ENCODE results near the gene MTFMT. TPM values are rescaled to one million over a fixed set of nuclear protein-coding genes. Genes with fewer than 3 reads are reported as not detected.

Gene MTFMT
- total and polyA plus RNA-seq, 2 of the 13 experiments (the other 11 are each of a cell fraction or from before 2014, with no cell fraction given): 9.9 to 23.2 TPM

DNA sequence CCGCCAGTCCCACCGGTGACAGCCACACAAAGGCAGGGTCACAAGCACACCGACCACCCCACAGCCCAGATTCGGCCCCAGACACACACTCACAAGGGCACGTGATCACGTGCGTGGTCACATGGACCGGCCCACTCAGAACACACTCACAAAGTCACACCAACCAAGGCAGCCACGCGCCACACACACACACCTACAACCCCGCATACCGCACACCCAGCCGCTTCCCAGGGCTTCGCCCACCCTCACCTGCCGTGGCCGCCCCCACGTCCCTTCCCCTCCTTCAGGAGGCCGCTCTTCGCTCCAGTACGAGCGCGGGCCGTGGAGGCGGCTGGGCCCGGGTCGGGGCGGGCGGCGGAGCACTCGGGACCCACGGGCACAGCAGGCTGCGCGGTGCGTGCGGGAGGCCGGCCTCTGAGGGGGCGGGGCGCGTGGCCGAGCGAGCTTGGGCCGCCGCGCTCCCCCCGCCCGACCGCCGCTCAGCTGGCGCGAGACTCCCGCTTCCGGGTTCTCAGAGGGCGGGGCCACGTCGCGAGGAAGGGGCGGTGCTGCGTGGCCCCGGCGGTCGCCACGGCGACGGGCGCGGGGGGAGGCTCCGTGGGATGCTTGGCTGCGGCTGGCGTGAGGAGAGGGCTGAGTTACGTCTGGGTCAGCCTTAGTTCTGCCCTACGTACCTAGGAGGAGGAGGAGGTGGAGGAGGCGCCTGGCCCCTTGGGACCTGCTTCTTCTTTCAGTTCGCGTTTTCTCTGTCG lies 39.8 kb downstream of the MTFMT start, which contains the start of gene SPG21 (continued):
- no peak for TF ChIP-seq ZNF318 (CRISPR knock-in tag; IDR thresholded peaks at IDR 0.05)
- no peak for TF ChIP-seq SNAI1 (CRISPR knock-in tag; IDR thresholded peaks at IDR 0.05; ENCODE audit: borderline replicate concordance)
- TF ChIP-seq, protein P1, sequence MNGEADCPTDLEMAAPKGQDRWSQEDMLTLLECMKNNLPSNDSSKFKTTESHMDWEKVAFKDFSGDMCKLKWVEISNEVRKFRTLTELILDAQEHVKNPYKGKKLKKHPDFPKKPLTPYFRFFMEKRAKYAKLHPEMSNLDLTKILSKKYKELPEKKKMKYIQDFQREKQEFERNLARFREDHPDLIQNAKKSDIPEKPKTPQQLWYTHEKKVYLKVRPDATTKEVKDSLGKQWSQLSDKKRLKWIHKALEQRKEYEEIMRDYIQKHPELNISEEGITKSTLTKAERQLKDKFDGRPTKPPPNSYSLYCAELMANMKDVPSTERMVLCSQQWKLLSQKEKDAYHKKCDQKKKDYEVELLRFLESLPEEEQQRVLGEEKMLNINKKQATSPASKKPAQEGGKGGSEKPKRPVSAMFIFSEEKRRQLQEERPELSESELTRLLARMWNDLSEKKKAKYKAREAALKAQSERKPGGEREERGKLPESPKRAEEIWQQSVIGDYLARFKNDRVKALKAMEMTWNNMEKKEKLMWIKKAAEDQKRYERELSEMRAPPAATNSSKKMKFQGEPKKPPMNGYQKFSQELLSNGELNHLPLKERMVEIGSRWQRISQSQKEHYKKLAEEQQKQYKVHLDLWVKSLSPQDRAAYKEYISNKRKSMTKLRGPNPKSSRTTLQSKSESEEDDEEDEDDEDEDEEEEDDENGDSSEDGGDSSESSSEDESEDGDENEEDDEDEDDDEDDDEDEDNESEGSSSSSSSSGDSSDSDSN (CRISPR knock-in tag; IDR thresholded peaks at IDR 0.05): peak; percentile 65; the same call in 1 of the 2 replicates
- no peak for TF ChIP-seq THYN1 (CRISPR knock-in tag; IDR thresholded peaks at IDR 0.05; ENCODE audit: borderline replicate concordance, low read depth)
- TF ChIP-seq, protein P2, sequence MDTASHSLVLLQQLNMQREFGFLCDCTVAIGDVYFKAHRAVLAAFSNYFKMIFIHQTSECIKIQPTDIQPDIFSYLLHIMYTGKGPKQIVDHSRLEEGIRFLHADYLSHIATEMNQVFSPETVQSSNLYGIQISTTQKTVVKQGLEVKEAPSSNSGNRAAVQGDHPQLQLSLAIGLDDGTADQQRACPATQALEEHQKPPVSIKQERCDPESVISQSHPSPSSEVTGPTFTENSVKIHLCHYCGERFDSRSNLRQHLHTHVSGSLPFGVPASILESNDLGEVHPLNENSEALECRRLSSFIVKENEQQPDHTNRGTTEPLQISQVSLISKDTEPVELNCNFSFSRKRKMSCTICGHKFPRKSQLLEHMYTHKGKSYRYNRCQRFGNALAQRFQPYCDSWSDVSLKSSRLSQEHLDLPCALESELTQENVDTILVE (CRISPR knock-in tag; IDR thresholded peaks at IDR 0.05): no peak
- TF ChIP-seq SSRP1 (CRISPR knock-in tag; IDR thresholded peaks at IDR 0.05): no peak
- TF ChIP-seq, protein P3, sequence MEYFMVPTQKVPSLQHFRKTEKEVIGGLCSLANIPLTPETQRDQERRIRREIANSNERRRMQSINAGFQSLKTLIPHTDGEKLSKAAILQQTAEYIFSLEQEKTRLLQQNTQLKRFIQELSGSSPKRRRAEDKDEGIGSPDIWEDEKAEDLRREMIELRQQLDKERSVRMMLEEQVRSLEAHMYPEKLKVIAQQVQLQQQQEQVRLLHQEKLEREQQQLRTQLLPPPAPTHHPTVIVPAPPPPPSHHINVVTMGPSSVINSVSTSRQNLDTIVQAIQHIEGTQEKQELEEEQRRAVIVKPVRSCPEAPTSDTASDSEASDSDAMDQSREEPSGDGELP (IDR thresholded peaks at IDR 0.05; ENCODE audit: borderline replicate concordance, low read depth): peak; percentile 93
- TF ChIP-seq, protein P4, sequence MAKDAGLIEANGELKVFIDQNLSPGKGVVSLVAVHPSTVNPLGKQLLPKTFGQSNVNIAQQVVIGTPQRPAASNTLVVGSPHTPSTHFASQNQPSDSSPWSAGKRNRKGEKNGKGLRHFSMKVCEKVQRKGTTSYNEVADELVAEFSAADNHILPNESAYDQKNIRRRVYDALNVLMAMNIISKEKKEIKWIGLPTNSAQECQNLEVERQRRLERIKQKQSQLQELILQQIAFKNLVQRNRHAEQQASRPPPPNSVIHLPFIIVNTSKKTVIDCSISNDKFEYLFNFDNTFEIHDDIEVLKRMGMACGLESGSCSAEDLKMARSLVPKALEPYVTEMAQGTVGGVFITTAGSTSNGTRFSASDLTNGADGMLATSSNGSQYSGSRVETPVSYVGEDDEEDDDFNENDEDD (CRISPR knock-in tag; IDR thresholded peaks at IDR 0.05; ENCODE audit: borderline replicate concordance): 0 out of 2 replicates have a peak, but pooled peaks have one; percentile 59
